OCI-LY1 (cell line): ENCODE measurements around the gene PRG3.

Source experiments
- H2AFZ ChIP-seq: fragments of 200-600 bp; sonication (generic), shearing (Covaris generic); 2 replicates; pipeline ENCODE4 v1.6.0; 2014; ENCODE audit warnings: antibody characterized with exemption, mild to moderate bottlenecking, low read length
- H3F3A ChIP-seq: fragments of 200-600 bp; sonication (generic), shearing (Covaris generic); 2 replicates; pipeline ENCODE4 v1.6.0; 2014; ENCODE audit warnings: mild to moderate bottlenecking, antibody characterized with exemption, low read length, moderate library complexity; ENCODE audit not compliant: insufficient read depth
- H3K27ac ChIP-seq: fragments of 200-600 bp; sonication (generic); 2 replicates; pipeline ENCODE4 v1.5.1; 2014; ENCODE audit warnings: low read length, mixed run types, mild to moderate bottlenecking, low read depth; ENCODE audit not compliant: poor library complexity, severe bottlenecking
- H3K27me3 ChIP-seq: fragments of 200-600 bp; sonication (generic); 2 replicates; pipeline ENCODE4 v1.6.0; 2014; ENCODE audit warnings: antibody characterized with exemption, mild to moderate bottlenecking, low read length, moderate library complexity; ENCODE audit not compliant: insufficient read depth
- H3K36me3 ChIP-seq: fragments of 200-600 bp; sonication (generic); 2 replicates; pipeline ENCODE4 v1.6.1; 2014; ENCODE audit warnings: mild to moderate bottlenecking, antibody characterized with exemption, low read length, moderate library complexity, mixed read lengths; ENCODE audit not compliant: insufficient read depth
- H3K4me1 ChIP-seq: fragments of 200-600 bp; sonication (generic); 2 replicates; pipeline ENCODE4 v1.5.1; 2014; ENCODE audit warnings: mild to moderate bottlenecking, low read length, moderate library complexity; ENCODE audit not compliant: insufficient read depth, severe bottlenecking
- H3K4me2 ChIP-seq: fragments of 200-600 bp; sonication (generic), shearing (Covaris generic); 2 replicates; pipeline ENCODE4 v1.6.1; 2014; ENCODE audit warnings: low read length
- H3K4me3 ChIP-seq: fragments of 200-600 bp; sonication (generic); 2 replicates; pipeline ENCODE4 v1.5.1; 2014; ENCODE audit warnings: low read length, low read depth, mild to moderate bottlenecking, mixed read lengths; ENCODE audit not compliant: poor library complexity, severe bottlenecking
- H3K79me2 ChIP-seq: fragments of 200-600 bp; shearing (Covaris generic); 2 replicates; pipeline ENCODE4 v1.6.1; 2016; ENCODE audit warnings: mixed run types, low read length, mixed read lengths; ENCODE audit not compliant: insufficient read depth
- H3K9ac ChIP-seq: fragments of 200-600 bp; sonication (generic), shearing (Covaris generic); 2 replicates; pipeline ENCODE4 v1.6.1; 2014; ENCODE audit warnings: mild to moderate bottlenecking, low read length, mixed read lengths
- H3K9me2 ChIP-seq: fragments of 200-600 bp; sonication (generic), shearing (Covaris generic); 2 replicates; pipeline ENCODE4 v1.6.1; 2014; ENCODE audit warnings: low read depth, mild to moderate bottlenecking, low read length, mixed read lengths
- H3K9me3 ChIP-seq: fragments of 200-600 bp; shearing (Covaris generic); 2 replicates; pipeline ENCODE4 v1.6.1; 2014; ENCODE audit warnings: low read length, mixed read lengths
- H4K20me1 ChIP-seq: fragments of 200-600 bp; sonication (generic), shearing (Covaris generic); 2 replicates; pipeline ENCODE4 v1.6.0; 2016; ENCODE audit warnings: mild to moderate bottlenecking, low read length; ENCODE audit not compliant: insufficient read depth
- EZH2 ChIP-seq: fragments of 200-600 bp; sonication (generic), shearing (Covaris generic); IDR thresholded peaks from 2 replicates; pipeline ENCODE4 v1.8.0; 2017; ENCODE audit warnings: borderline replicate concordance, mixed run types, mild to moderate bottlenecking, antibody characterized with exemption, low read length, moderate library complexity, mixed read lengths
- TF ChIP-seq, protein P1 (sequence below): fragments of 200-600 bp; sonication (generic), shearing (Covaris generic); IDR thresholded peaks from 2 replicates; pipeline ENCODE4 v1.5.1; 2017; ENCODE audit warnings: mild to moderate bottlenecking, antibody characterized with exemption, low read length, moderate library complexity, mixed read lengths

Gene PRG3

DNA sequence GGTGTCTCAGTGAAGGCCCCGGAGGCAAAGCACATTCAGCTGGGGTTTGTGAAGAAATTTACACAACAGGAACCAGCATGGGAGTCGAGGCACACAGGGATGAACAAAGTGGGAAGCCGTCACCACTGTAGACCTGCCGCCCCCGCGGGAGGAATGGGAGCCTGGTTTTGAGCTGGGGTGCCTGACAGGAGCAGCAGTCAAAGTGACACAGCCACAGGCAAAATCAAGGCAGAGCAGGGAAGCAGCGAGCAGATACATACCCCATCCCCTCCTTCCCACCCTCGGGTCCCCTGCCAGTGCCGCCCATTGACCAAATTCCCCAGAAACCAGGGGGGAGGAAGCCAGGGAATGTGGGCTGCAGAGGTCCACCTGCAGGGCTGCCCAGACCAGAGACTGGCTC lies 22.0 kb downstream of the PRG3 start:
- TF ChIP-seq EZH2 = no peak
- TF ChIP-seq, protein P1, sequence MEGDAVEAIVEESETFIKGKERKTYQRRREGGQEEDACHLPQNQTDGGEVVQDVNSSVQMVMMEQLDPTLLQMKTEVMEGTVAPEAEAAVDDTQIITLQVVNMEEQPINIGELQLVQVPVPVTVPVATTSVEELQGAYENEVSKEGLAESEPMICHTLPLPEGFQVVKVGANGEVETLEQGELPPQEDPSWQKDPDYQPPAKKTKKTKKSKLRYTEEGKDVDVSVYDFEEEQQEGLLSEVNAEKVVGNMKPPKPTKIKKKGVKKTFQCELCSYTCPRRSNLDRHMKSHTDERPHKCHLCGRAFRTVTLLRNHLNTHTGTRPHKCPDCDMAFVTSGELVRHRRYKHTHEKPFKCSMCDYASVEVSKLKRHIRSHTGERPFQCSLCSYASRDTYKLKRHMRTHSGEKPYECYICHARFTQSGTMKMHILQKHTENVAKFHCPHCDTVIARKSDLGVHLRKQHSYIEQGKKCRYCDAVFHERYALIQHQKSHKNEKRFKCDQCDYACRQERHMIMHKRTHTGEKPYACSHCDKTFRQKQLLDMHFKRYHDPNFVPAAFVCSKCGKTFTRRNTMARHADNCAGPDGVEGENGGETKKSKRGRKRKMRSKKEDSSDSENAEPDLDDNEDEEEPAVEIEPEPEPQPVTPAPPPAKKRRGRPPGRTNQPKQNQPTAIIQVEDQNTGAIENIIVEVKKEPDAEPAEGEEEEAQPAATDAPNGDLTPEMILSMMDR = no peak

DNA sequence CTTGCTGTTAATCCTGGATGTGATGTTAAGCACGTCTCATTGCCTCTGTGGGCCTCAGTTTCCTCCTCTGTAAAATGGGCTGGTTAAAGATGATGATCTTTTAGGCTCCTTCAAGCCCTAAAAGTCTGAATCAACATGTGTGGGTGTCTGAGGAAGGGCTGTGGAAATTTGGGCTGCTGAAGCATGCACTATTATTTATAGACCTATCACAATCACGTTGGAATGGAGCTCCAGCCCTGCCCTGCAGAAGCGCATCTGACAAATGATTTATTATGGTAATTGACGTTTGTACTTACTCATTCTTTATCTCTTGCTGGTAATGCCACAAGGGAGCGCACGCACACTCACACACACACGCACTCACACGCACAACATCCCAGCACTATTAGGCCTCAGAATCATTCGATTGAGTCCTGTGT lies 22.4 kb downstream of the PRG3 start:
- Histone ChIP-seq H3K27me3 (no peaks in the 10 kb centered on the region), H3K4me2 (no peak overlapping the region), H3K79me2 (no peaks in the 10 kb centered on the region), H3K27ac (no peak overlapping the region), H3K9ac (no peak overlapping the region), H4K20me1 (no peaks in the 10 kb centered on the region), H3K4me1 (no peaks in the 10 kb centered on the region), H3K4me3 (no peak overlapping the region), H2AFZ (no peak overlapping the region), H3F3A (no peaks in the 10 kb centered on the region), H3K9me3 (no peaks in the 10 kb centered on the region), H3K36me3 (no peaks in the 10 kb centered on the region), H3K9me2 (no peaks in the 10 kb centered on the region)
- no peak for TF ChIP-seq EZH2
- TF ChIP-seq, protein P1 = no peak

More for the DNA sequence above, 22.0 kb downstream of the PRG3 start:
- no peaks in the 10 kb centered on the region for H3K27me3 ChIP-seq
- no peaks in the 10 kb centered on the region for H3K9me3 ChIP-seq
- H2AFZ ChIP-seq = no peak overlapping the region
- H3K4me3 ChIP-seq = no peak overlapping the region
- H3K79me2 ChIP-seq = no peaks in the 10 kb centered on the region
- H4K20me1 ChIP-seq = no peaks in the 10 kb centered on the region
- H3K9me2 ChIP-seq = no peaks in the 10 kb centered on the region
- no peaks in the 10 kb centered on the region for H3K4me1 ChIP-seq
- no peaks in the 10 kb centered on the region for H3K36me3 ChIP-seq
- H3K27ac ChIP-seq = no peak overlapping the region
- H3F3A ChIP-seq = no peaks in the 10 kb centered on the region
- no peak overlapping the region for H3K9ac ChIP-seq
- H3K4me2 ChIP-seq = no peak overlapping the region

DNA sequence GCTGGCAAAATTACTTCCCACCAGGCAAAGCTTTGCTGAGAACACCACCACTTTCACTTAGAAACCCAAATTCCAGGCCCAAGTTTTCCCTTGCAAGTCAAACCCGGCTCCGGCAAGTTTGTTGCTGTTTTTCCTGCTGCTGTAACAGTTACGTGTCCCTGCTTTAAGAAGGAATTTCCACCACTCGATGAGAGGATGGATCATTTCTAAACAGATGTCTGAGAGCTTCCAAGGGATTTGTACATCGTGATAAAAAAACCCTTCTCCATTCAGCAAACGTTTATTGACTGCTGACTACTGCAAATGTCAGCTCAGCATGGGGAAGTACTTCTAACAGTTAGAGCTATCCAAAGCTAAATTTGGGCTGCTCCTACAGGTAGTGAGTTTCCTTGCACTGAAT lies 23.1 kb downstream of the PRG3 start:
- TF ChIP-seq EZH2 = no peak
- TF ChIP-seq, protein P1 = no peak
- H3K9ac ChIP-seq = no peak overlapping the region
- H3K4me3 ChIP-seq = no peak overlapping the region
- H4K20me1 ChIP-seq = no peaks in the 10 kb centered on the region
- no peak overlapping the region for H3K27ac ChIP-seq
- H3K9me3 ChIP-seq = no peaks in the 10 kb centered on the region
- H3K27me3 ChIP-seq = no peaks in the 10 kb centered on the region
- no peaks in the 10 kb centered on the region for H3K4me1 ChIP-seq
- no peaks in the 10 kb centered on the region for H3K9me2 ChIP-seq
- no peaks in the 10 kb centered on the region for H3K36me3 ChIP-seq
- H2AFZ ChIP-seq = no peak overlapping the region
- H3K4me2 ChIP-seq = no peak overlapping the region
- no peaks in the 10 kb centered on the region for H3K79me2 ChIP-seq
- H3F3A ChIP-seq = no peaks in the 10 kb centered on the region
